GM21367 (cell line): ENCODE data around the gene ZBTB20.

Experiments used
- ATAC-seq: cut with Tn5 transposase; IDR thresholded peaks from one replicate; pipeline ENCODE4 v1.9.1; 2021; ENCODE audit not compliant: unreplicated experiment

Gene ZBTB20

GRCh38 chr3:114590309-114591047 is 556.6 kb downstream of the ZBTB20 start:
- ATAC-seq: no peak

- no peak for ATAC-seq
Observed at GRCh38 chr3:114587986-114588385, 559.1 kb downstream of the ZBTB20 start.

GRCh38 chr3:114586119-114586518 is 561.0 kb downstream of the ZBTB20 start:
- ATAC-seq: no peak

- ATAC-seq: no peak
Observed at GRCh38 chr3:114585687-114586086, 561.4 kb downstream of the ZBTB20 start.

- no peak for ATAC-seq
Observed at GRCh38 chr3:114584734-114585371, 562.2 kb downstream of the ZBTB20 start.

- peak; percentile 80 for ATAC-seq
Observed at GRCh38 chr3:114582929-114583328, 564.2 kb downstream of the ZBTB20 start.

GRCh38 chr3:114572364-114573062 is 574.6 kb downstream of the ZBTB20 start:
- no peak for ATAC-seq

GRCh38 chr3:114571363-114571762 is 575.7 kb downstream of the ZBTB20 start:
- ATAC-seq: no peak

- ATAC-seq: no peak
Observed at GRCh38 chr3:114569186-114569585, 577.9 kb downstream of the ZBTB20 start.

- ATAC-seq: no peak
Observed at GRCh38 chr3:114567771-114568170, 579.3 kb downstream of the ZBTB20 start.

- ATAC-seq: no peak
Observed at GRCh38 chr3:114566767-114567166, 580.3 kb downstream of the ZBTB20 start.

GRCh38 chr3:114566162-114566755 is 580.8 kb downstream of the ZBTB20 start:
- peak; percentile 82 for ATAC-seq

GRCh38 chr3:114565216-114565615 is 581.9 kb downstream of the ZBTB20 start:
- no peak for ATAC-seq

- ATAC-seq: no peak
Observed at GRCh38 chr3:114563720-114564119, 583.4 kb downstream of the ZBTB20 start.

GRCh38 chr3:114562557-114562956 is 584.5 kb downstream of the ZBTB20 start:
- ATAC-seq: no peak

GRCh38 chr3:114558271-114558670 is 588.8 kb downstream of the ZBTB20 start:
- no peak for ATAC-seq

GRCh38 chr3:114557791-114558190 is 589.3 kb downstream of the ZBTB20 start:
- no peak for ATAC-seq

- no peak for ATAC-seq
Observed at GRCh38 chr3:114556657-114557213, 590.4 kb downstream of the ZBTB20 start.

GRCh38 chr3:114554731-114555130 is 592.4 kb downstream of the ZBTB20 start:
- ATAC-seq: no peak

GRCh38 chr3:114553949-114554593 is 593.0 kb downstream of the ZBTB20 start:
- ATAC-seq: no peak

GRCh38 chr3:114552527-114552812 is 594.6 kb downstream of the ZBTB20 start:
- ATAC-seq: no peak
